Activated CD8-positive, alpha-beta memory T cell treated with anti-CD3 and anti-CD28 coated beads, Interleukin-2, amount 10 ng/mL, durations not matched to agents 7 days and 5 days (primary cell): ENCODE measurements around the gene TMTC1. TPM values are rescaled to one million over a fixed set of nuclear protein-coding genes. Genes with fewer than 3 reads are reported as not detected.
"Not testable (repeated sequence)": the region's sequence is repeated elsewhere in the genome, so short reads cannot be mapped to it uniquely, and the experiment has no call there.

Experiments
- ATAC-seq: fragments of 150-1000 bp; cut with Tn5 transposase; one replicate; pipeline ENCODE4 v1.10.0; 2021; ENCODE audit warnings: moderate library complexity
- CTCF ChIA-PET: fragments of 350-600 bp; sonication (Branson Sonifier 250); formaldehyde crosslinking; loops from one replicate; lab custom pipeline; 2021; ENCODE audit warnings: antibody characterized with exemption; lab: Charles Lee
- DNase-seq: peaks from one replicate; pipeline ENCODE4 v3.0.0-alpha.2; 2020
- H3K27ac Mint-ChIP-seq: one replicate; pipeline ENCODE4 v1.8.0; 2021; ENCODE audit warnings: mild to moderate bottlenecking, mixed read lengths
- H3K27me3 Mint-ChIP-seq: one replicate; pipeline ENCODE4 v1.8.0; 2021; ENCODE audit warnings: mixed read lengths
- H3K36me3 Mint-ChIP-seq: one replicate; pipeline ENCODE4 v1.8.0; 2021; ENCODE audit warnings: mild to moderate bottlenecking, mixed read lengths
- H3K4me1 Mint-ChIP-seq: one replicate; pipeline ENCODE4 v1.8.0; 2021; ENCODE audit warnings: mixed read lengths
- H3K4me3 Mint-ChIP-seq: one replicate; pipeline ENCODE4 v1.8.0; 2021; ENCODE audit warnings: mild to moderate bottlenecking, moderate library complexity, mixed read lengths
- H3K9me3 Mint-ChIP-seq: one replicate; pipeline ENCODE4 v1.8.0; 2022; ENCODE audit warnings: low read depth, mixed read lengths
- total RNA-seq, 2 experiments: library from RNA; stranded (reverse); gene quantifications; one replicate each; pipeline ENCODE4 v1.2.3, GENCODE V29; 2021

TMTC1 gene
- total RNA-seq = under 1 TPM; 0.07 to 0.09 TPM

DNA sequence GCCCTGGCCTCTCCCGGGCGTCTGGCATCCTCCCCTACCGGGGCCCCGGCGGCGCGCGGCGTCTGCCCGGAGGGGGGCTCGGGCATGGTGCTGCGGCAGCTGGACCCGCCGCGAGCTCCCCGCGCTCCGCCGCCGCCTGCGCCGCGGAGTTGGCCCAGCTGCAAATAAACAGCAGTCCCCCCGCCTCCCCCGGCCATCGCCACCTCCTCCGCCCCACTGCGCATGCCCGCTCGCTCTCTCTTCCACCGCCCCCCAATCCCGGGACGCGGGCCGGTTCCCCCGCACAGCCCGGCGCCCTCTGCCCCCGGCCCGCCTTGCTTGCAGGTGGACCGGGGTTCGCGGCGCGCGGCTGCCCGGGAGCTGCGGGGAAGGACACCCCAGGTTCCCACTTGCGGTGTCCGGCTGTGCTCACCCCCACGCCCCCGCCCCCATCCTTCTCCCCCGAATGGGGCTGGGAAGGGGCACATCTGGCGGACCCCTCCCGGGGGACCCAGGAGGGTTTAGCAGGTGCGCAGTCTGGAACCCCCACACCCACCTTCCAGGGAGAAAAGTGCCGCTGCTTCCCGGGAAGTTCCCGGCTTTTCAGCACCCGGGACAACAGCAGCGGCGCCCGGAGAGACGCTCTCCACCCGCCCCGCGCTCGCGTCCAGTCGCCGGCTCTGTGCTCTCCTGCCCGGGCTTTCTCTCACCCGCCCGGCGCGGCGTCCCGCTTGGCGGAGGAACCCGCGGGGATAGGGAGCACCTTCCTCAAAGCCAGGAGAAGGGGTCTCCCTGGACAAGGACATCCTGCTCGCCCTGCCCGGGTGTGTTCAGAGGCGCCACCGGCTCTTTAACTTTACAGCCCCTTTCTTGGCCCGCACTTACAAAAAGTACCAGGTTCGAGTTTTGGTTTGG lies at the start of gene TMTC1:
Gene TMTC1, minus strand, starts transcription at position 170 of the 894 bp plus-strand sequence. CDS start 191 bp downstream, outside the sequence.
- H3K4me1 Mint-ChIP-seq = peaks cover 8% of the 10 kb centered on the region
- DNase-seq (no peak), ATAC-seq (no peak)
- H3K27me3 Mint-ChIP-seq = peaks cover 42% of the 10 kb centered on the region
- H3K27ac Mint-ChIP-seq = no peak within 1 kb of the TSS
- no peaks in the 10 kb centered on the region for H3K9me3 Mint-ChIP-seq
- CTCF ChIA-PET = no interaction called here
- H3K36me3 Mint-ChIP-seq = no peaks in the 10 kb centered on the region
- peak within 1 kb of the TSS; percentile 15 for H3K4me3 Mint-ChIP-seq

DNA sequence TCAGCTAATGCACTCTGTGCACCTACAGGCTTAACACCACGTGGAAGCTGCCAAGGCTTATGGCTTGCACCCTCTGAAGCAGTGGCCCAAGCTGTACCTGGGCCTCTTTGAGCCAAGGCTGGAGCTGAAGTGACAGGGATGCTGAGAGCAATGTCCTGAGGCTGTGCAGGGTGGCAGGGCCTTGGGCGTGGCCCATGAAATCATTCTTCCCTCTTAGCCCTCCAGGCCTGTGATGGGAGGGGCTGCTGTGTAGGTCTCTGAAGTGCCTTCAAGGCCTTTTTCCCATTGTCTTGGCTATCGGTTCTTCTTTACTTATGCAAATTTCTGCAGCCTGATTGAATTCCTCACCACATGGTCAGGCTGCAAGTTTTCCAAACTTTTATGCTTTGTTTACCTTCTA lies 47.4 kb upstream of the TMTC1 start:
- no peak for ATAC-seq
- CTCF ChIA-PET = no interaction called here
- Mint-ChIP-seq H3K27ac (no peak overlapping the region), H3K27me3 (no peaks in the 10 kb centered on the region), H3K4me1 (no peaks in the 10 kb centered on the region), H3K36me3 (no peaks in the 10 kb centered on the region), H3K4me3 (no peak overlapping the region), H3K9me3 (peaks cover 5% of the 10 kb centered on the region)
- no peak for DNase-seq

DNA sequence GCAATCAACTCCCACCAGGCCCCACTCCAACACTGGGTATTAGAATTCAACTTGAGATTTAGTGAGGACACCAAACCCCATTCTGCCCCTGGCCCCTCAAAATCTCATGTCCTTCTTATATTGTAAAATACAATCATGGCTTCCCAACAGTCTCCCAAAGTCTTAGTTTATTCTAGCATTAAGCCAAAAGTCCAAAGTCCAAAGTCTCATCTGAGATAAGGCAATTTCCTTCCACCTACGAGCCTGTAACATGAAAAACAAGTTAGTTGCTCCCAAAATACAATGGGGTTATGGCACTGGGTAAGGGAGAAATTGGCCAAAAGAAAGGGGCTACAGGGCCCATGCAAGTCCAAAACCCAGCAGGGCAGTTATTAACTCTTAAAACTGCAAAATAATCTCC lies 46.6 kb upstream of the TMTC1 start:
- CTCF ChIA-PET = no interaction called here
- H3K9me3 Mint-ChIP-seq = peaks cover 5% of the 10 kb centered on the region
- DNase-seq (no peak), ATAC-seq (no peak)
- H3K27ac Mint-ChIP-seq = no peak overlapping the region
- no peak overlapping the region for H3K4me3 Mint-ChIP-seq
- H3K36me3 Mint-ChIP-seq = no peaks in the 10 kb centered on the region
- no peaks in the 10 kb centered on the region for H3K4me1 Mint-ChIP-seq
- no peaks in the 10 kb centered on the region for H3K27me3 Mint-ChIP-seq

DNA sequence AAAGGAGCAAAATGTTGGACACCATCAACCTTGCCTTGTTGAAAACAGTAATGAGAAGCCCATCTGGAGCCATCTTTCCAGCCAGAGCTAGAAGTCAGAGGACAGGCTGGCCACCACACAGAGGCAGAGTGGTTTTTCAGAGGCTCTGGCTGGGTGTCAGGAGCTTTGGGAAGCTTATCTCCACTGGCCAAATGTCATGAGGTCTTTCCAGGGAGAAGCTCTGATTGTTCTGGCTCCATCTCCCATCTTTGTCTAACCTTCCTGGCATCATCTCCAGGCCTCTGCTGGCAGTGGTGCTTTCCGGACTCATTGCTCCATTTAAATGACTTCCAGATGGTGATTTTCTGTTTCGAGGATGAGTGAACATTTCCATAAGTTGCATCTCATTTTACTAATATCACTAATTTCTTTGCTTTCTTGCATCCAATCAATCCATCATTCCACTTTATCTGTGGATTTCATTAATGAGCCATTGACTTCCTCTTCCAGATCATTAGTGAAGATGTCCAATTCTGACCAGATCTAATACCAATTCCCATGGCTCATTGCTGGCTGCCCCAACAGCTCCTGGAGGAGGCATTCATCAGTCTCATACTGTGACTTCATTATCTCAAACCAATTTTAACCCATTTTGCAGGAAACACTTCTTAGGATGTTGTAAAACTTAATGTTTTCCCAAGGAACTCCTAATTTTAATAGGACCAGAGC lies 35.3 kb upstream of the TMTC1 start:
- ATAC-seq (no peak), DNase-seq (no peak)
- no peaks in the 10 kb centered on the region for H3K36me3 Mint-ChIP-seq
- H3K27me3 Mint-ChIP-seq = no peaks in the 10 kb centered on the region
- CTCF ChIA-PET = no interaction called here
- peaks cover 3% of the 10 kb centered on the region for H3K9me3 Mint-ChIP-seq
- no peak overlapping the region for H3K27ac Mint-ChIP-seq
- no peak overlapping the region for H3K4me3 Mint-ChIP-seq
- no peaks in the 10 kb centered on the region for H3K4me1 Mint-ChIP-seq

DNA sequence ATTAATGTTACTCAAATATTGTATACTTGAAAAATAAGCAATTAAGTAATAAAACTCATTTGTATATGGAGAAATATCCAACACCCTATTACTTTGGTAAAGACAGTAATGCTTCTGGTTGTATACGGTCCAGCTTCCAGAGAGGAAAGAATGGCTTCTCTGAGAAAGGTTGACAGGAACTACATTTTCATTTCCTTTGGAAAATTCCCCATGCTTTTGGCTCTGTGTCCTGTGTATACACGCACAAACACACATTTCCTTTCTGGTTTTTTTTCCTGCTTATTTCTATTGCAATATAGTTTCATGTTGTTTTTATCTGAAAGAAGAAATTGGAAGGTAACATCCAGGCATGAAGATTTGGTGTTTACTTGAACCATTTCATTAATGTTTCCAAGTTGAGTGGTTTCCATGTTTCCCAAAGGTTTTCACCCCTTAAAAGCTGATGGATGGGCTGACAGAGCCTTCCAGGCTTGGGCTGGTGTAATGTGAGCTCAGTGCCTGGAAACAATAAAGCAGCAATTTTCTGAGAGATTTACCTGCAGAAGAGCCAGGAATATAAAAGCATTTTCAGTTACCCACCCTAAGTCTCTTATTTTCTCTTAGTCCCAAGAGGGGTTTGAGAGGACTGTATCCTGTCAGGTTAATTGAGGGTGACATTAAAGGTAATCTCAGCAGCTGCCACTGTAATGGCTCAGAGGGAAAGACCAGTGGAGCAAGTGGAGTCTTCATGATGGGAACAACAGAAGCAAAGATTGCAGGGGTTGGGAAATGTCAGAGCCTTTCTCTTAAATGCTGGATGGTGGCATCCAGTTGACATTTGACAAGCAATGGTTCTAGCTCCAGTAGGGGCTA lies 33.4 kb upstream of the TMTC1 start:
- ATAC-seq (no peak), DNase-seq (no peak)
- CTCF ChIA-PET = no interaction called here
- H3K9me3 Mint-ChIP-seq = peaks cover 3% of the 10 kb centered on the region
- no peak overlapping the region for H3K27ac Mint-ChIP-seq
- no peak overlapping the region for H3K4me3 Mint-ChIP-seq
- H3K36me3 Mint-ChIP-seq = no peaks in the 10 kb centered on the region
- no peaks in the 10 kb centered on the region for H3K4me1 Mint-ChIP-seq
- no peaks in the 10 kb centered on the region for H3K27me3 Mint-ChIP-seq

DNA sequence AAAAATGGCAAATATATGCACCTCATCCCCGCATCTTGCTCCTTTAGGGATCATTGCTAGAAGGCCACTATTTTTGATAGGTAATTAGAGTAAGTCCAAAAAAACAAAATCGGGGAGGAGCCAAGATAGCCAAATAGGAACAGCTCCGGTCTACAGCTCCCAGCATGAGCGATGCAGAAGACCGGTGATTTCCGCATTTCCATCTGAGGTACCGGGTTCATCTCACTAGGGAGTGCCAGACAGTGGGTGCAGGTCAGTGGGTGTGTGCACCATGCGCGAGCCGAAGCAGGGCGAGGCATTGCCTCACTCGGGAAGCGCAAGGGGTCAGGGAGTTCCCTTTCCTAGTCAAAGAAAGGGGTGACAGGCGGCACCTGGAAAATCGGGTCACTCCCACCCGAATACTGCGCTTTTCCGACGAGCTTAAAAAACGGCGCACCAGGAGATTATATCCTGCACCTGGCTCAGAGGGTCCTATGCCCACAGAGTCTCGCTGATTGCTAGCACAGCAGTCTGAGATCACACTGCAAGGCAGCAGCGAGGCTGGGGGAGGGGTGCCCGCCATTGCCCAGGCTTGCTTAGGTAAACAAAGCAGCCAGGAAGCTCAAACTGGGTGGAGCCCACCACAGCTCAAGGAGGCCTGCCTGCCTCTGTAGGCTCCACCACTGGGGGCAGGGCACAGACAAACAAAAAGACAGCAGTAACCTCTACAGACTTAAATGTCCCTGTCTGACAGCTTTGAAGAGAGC lies 26.0 kb upstream of the TMTC1 start:
- H3K4me1 Mint-ChIP-seq, H3K4me3 Mint-ChIP-seq, H3K36me3 Mint-ChIP-seq, DNase-seq, H3K27ac Mint-ChIP-seq, H3K27me3 Mint-ChIP-seq, CTCF ChIA-PET, H3K9me3 Mint-ChIP-seq, ATAC-seq: not testable (repeated sequence)

DNA sequence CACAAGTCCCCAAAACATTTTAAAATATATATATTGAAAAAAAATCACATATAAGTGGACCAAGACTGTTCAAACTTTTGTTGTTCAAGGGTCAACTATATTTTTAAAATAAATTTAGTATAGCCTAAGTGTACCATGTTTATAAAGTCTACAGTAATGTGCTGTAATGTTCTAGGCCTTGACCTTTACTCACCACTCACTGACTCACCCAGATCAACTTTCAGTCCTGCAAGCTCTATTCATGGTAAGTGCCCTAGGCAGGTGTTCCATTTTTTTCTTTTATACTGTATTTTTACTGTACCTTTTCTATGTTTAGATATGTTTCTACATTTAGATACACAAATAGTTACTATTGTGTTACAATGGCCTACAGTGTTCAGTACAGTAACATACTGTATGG lies 23.4 kb upstream of the TMTC1 start:
- H3K4me3 Mint-ChIP-seq = no peak overlapping the region
- no peak overlapping the region for H3K27ac Mint-ChIP-seq
- no peak for ATAC-seq
- no peak for DNase-seq
- H3K27me3 Mint-ChIP-seq = no peaks in the 10 kb centered on the region
- peaks cover 2% of the 10 kb centered on the region for H3K9me3 Mint-ChIP-seq
- CTCF ChIA-PET = no interaction called here
- H3K36me3 Mint-ChIP-seq = no peaks in the 10 kb centered on the region
- H3K4me1 Mint-ChIP-seq = no peaks in the 10 kb centered on the region

DNA sequence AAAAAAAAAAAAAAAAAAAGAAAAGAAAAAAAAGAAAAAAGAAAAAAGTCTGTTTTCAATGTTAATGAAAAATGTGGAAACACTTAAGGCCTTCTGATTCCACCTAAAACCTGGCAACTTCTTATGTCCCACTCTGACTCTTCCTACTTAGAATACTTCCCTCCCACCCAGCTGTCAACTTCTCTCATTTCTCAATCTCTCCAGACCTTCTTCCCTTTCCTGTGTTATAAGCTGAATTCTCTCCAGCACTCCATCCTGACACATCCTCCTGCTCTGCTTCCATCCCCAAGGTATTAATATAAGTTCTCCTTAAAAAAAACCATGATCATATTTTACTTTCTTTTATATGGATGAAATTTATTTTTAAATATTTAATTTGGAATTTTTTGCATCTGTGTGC lies 20.3 kb upstream of the TMTC1 start:
- H3K9me3 Mint-ChIP-seq = peaks cover 2% of the 10 kb centered on the region
- no peak for ATAC-seq
- no peaks in the 10 kb centered on the region for H3K36me3 Mint-ChIP-seq
- DNase-seq = no peak
- no peak overlapping the region for H3K27ac Mint-ChIP-seq
- H3K4me3 Mint-ChIP-seq = no peak overlapping the region
- no peaks in the 10 kb centered on the region for H3K27me3 Mint-ChIP-seq
- CTCF ChIA-PET = no interaction called here
- no peaks in the 10 kb centered on the region for H3K4me1 Mint-ChIP-seq

DNA sequence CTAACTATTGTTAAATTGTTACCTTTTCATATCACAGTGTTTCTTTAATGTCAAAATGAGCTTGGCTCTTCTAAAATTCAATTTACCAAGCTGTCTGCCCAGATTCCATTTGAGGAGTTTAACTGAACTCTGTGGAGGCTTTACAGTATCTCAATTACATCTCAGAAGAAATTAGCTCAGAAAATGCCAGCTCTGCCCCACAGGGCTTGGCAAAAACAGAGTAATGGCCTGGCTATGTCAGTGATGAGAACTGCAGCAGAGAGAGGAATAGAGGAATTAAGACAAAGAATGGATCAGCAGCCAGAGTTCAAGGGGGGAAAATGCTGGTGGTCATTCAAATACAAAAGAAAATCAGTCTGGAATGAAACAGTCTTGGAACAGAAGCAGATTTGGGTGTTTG lies 15.8 kb upstream of the TMTC1 start:
- H3K27ac Mint-ChIP-seq = no peak overlapping the region
- ATAC-seq = no peak
- H3K27me3 Mint-ChIP-seq = no peaks in the 10 kb centered on the region
- no peaks in the 10 kb centered on the region for H3K36me3 Mint-ChIP-seq
- CTCF ChIA-PET = no interaction called here
- no peak for DNase-seq
- peaks cover 2% of the 10 kb centered on the region for H3K9me3 Mint-ChIP-seq
- H3K4me1 Mint-ChIP-seq = no peaks in the 10 kb centered on the region
- H3K4me3 Mint-ChIP-seq = no peak overlapping the region

DNA sequence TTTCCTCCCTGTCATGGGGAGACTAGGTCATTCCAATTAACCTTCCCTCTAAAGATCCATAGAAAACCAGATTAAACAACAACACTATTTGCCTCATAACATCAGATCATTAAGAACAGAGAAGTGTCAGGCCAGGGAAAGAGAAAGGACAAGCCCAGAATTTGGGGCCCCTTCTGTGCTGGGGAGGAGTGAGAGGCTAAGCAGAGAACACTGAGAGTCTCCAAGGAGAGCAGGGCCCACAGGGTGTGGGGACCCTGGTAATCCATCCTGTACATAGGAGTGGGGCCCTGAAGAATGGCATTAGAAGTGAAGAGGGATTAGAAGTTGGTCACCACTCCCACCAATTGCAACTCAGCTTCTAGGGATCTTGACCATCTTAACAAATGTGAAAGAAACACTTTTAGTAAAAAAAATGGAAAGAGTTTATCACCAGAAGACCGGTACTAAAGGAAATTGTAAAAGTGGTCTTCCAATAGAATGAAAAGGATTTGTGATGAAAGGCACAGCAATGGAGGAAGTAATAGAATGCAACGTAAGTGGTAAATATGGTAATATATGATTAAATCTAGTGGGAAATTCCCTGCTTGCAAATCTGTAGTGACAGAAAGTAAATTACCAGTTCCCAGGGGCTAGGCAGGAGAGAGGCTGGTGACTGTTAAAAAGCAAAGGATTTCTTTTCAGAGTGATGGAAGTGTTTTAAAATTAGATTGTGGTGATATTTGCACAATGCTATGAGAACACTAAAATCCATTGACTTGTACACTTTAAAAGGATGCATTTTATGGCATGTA lies 14.0 kb upstream of the TMTC1 start:
- Mint-ChIP-seq H3K4me3 (no peak overlapping the region), H3K27ac (no peak overlapping the region), H3K27me3 (no peaks in the 10 kb centered on the region), H3K4me1 (no peaks in the 10 kb centered on the region), H3K9me3 (peaks cover 6% of the 10 kb centered on the region), H3K36me3 (no peaks in the 10 kb centered on the region)
- no peak for ATAC-seq
- CTCF ChIA-PET = no interaction called here
- DNase-seq = no peak

DNA sequence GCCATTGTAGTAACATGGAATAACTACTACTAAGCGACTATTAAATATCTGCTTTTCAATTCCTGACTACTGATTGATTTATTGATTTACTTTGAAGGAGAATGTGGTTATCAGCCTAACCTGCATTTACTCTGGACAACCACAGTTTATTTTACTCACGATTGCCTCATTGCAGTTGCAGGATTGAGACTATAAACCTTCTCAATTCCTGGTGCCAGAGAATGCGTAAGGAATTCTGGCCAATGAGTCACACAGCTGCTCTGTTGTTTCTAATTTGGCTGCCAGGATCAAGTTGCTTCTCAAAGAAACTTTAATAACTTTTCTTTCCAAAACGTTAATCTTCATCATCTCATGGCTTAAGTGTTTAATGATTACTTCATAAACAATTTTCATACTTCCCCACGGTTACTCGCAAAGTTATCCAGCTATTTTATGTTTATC lies 13.1 kb upstream of the TMTC1 start:
- no peaks in the 10 kb centered on the region for H3K27me3 Mint-ChIP-seq
- H3K27ac Mint-ChIP-seq = no peak overlapping the region
- H3K36me3 Mint-ChIP-seq = no peaks in the 10 kb centered on the region
- ATAC-seq = no peak
- no peak overlapping the region for H3K4me3 Mint-ChIP-seq
- H3K9me3 Mint-ChIP-seq = peaks cover 6% of the 10 kb centered on the region
- no peak for DNase-seq
- CTCF ChIA-PET = no interaction called here
- no peaks in the 10 kb centered on the region for H3K4me1 Mint-ChIP-seq

DNA sequence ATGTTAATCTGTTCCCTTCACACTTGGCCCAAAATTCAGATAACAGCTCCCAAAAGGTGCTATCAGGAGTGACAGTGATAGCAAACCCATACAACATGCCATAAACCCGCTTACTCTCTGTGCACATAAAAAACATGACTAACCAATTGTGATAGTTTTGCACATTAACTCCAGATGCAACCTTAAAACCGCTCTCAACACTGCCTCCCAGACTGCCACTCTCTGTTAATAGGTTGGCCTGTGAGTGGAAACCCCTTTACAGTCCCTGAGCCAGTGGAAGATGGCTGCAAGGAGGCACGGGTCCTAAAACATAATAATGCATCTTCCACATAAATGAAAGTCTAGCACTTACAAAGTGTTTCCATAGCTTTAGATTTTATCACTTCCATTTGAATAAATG lies 12.0 kb upstream of the TMTC1 start:
- CTCF ChIA-PET = no interaction called here
- Mint-ChIP-seq H3K27ac (no peak overlapping the region), H3K9me3 (peaks cover 6% of the 10 kb centered on the region), H3K4me3 (no peak overlapping the region), H3K27me3 (no peaks in the 10 kb centered on the region), H3K36me3 (no peaks in the 10 kb centered on the region), H3K4me1 (no peaks in the 10 kb centered on the region)
- no peak for DNase-seq
- no peak for ATAC-seq
